Smooth muscle cell (in vitro differentiated cells): ENCODE measurements around the gene ZNF511. TPM values are rescaled to one million over a fixed set of nuclear protein-coding genes. Genes with fewer than 3 reads are reported as not detected.

ENCODE experiments used
- DNase-seq: peaks from one replicate; lab custom pipeline; 2025; ENCODE audit not compliant: unreplicated experiment; lab: John Stamatoyannopoulos, UW
- H2AFZ ChIP-seq: fragments of 200-600 bp; sonication (generic); 2 replicates; pipeline ENCODE4 v1.6.0; 2016; ENCODE audit warnings: antibody characterized with exemption, low read depth, mild to moderate bottlenecking
- H3F3A ChIP-seq: fragments of 200-600 bp; sonication (generic); 2 replicates; pipeline ENCODE4 v1.6.0; 2017; ENCODE audit warnings: antibody characterized with exemption, low read depth
- H3K27ac ChIP-seq: fragments of 200-600 bp; sonication (generic); 2 replicates; pipeline ENCODE4 v1.5.1; 2016; ENCODE audit warnings: low read depth, mild to moderate bottlenecking
- H3K27me3 ChIP-seq: fragments of 200-600 bp; sonication (generic); 2 replicates; pipeline ENCODE4 v1.6.1; 2016; ENCODE audit warnings: low read depth, mild to moderate bottlenecking
- H3K36me3 ChIP-seq: fragments of 200-600 bp; sonication (generic); 2 replicates; pipeline ENCODE4 v1.5.1; 2016; ENCODE audit warnings: low read depth
- H3K4me1 ChIP-seq: fragments of 200-600 bp; sonication (generic); 2 replicates; pipeline ENCODE4 v1.5.1; 2016; ENCODE audit warnings: low read depth
- H3K4me2 ChIP-seq: fragments of 200-600 bp; sonication (generic); 2 replicates; pipeline ENCODE4 v1.6.0; 2016; ENCODE audit warnings: mild to moderate bottlenecking
- H3K4me3 ChIP-seq: fragments of 200-600 bp; sonication (generic); 2 replicates; pipeline ENCODE4 v1.5.1; 2016; ENCODE audit warnings: mild to moderate bottlenecking
- H3K79me2 ChIP-seq: fragments of 200-600 bp; sonication (generic); 2 replicates; pipeline ENCODE4 v1.6.0; 2016; ENCODE audit warnings: low read depth, mild to moderate bottlenecking
- H3K9ac ChIP-seq: fragments of 200-600 bp; sonication (generic); 2 replicates; pipeline ENCODE4 v1.6.0; 2016; ENCODE audit warnings: low read depth
- H3K9me3 ChIP-seq: fragments of 200-600 bp; sonication (generic); replicated peaks from 2 replicates; pipeline ENCODE4 v1.5.1; 2016; ENCODE audit warnings: low read depth
- H4K20me1 ChIP-seq: fragments of 200-600 bp; sonication (generic); 2 replicates; pipeline ENCODE4 v1.6.0; 2016; ENCODE audit warnings: low read depth
- WGBS: methylation state at CpG from one replicate; pipeline ENCODE4 v1.1.7; 2016; ENCODE audit warnings: low lambda C conversion rate; 5-methylcytosine and 5-hydroxymethylcytosine counted together
- polyA plus RNA-seq: library from polyadenylated mRNA; unstranded; fragments of >200 nt; fragmentation: Nextera tagmentation; extraction: Ambion mirVana; gene quantifications from 2 replicates; pipeline ENCODE4 v1.2.1, GENCODE V29; 2016
- total RNA-seq: library from RNA; depleted of rRNA; stranded (reverse); fragments of >200 nt; gene quantifications from 2 replicates; pipeline ENCODE4 v1.2.3, GENCODE V29; 2014
- TF ChIP-seq, protein P1 (sequence below): fragments of 200-600 bp; sonication (generic); IDR thresholded peaks from 2 replicates; pipeline ENCODE4 v1.5.1; 2017; ENCODE audit warnings: borderline replicate concordance, mild to moderate bottlenecking, antibody characterized with exemption; ENCODE audit not compliant: insufficient read depth, poor library complexity, severe bottlenecking

ZNF511 gene
- total and polyA plus RNA-seq, 2 experiments from 2014 or later, result 20.0 to 52.3 TPM

DNA sequence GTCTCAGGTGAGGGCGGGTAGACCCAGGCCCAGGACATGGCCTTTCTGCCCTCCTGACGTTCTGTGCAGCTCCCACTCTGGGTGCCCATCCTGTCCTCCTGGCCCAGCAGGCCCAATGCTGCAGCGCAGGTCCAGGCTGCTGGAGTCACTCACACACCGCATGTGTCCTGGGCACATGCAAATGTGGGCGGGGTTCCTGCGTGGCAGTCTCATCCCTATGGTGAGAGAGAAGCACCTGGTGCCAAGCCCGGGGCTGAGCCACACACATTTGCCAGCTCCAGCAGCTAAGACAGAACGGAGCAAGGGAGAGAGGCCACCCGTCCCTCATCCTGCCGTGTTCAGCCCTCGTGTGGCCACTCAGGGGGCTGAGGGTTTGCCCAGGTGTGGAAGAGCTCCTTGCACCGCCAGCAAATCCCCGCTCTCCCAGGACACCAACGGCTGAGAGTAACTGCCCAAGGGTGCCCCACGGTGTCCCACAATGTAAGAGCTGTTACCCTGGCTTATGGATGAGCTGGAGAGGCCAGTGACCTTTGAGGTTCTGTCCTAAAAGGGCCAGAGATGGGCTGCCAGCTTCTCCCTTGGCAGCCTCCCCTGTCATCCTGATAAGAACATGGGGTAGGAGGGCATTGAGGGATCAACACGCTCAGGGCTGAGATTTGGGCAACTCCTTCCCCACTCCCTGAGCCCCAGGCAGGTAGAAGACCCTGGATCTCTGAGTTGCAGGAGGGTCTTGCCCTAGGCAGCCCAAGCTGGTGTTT is 44.7 kb downstream of the ZNF511 start:
- Histone ChIP-seq H3K4me3 (no peak overlapping the region), H3K4me1 (no peaks in the 10 kb centered on the region), H2AFZ (no peak overlapping the region), H3K9ac (no peak overlapping the region), H3K9me3 (no peaks in the 10 kb centered on the region), H3F3A (no peaks in the 10 kb centered on the region), H4K20me1 (peaks cover 19% of the 10 kb centered on the region), H3K36me3 (no peaks in the 10 kb centered on the region), H3K27me3 (no peaks in the 10 kb centered on the region), H3K4me2 (no peak overlapping the region), H3K79me2 (no peaks in the 10 kb centered on the region), H3K27ac (no peak overlapping the region)
- 85% methylated on average over 16 of the region's 16 CpGs for WGBS
- TF ChIP-seq, protein P1, sequence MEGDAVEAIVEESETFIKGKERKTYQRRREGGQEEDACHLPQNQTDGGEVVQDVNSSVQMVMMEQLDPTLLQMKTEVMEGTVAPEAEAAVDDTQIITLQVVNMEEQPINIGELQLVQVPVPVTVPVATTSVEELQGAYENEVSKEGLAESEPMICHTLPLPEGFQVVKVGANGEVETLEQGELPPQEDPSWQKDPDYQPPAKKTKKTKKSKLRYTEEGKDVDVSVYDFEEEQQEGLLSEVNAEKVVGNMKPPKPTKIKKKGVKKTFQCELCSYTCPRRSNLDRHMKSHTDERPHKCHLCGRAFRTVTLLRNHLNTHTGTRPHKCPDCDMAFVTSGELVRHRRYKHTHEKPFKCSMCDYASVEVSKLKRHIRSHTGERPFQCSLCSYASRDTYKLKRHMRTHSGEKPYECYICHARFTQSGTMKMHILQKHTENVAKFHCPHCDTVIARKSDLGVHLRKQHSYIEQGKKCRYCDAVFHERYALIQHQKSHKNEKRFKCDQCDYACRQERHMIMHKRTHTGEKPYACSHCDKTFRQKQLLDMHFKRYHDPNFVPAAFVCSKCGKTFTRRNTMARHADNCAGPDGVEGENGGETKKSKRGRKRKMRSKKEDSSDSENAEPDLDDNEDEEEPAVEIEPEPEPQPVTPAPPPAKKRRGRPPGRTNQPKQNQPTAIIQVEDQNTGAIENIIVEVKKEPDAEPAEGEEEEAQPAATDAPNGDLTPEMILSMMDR, result no peak
- DNase-seq, result no peak

DNA sequence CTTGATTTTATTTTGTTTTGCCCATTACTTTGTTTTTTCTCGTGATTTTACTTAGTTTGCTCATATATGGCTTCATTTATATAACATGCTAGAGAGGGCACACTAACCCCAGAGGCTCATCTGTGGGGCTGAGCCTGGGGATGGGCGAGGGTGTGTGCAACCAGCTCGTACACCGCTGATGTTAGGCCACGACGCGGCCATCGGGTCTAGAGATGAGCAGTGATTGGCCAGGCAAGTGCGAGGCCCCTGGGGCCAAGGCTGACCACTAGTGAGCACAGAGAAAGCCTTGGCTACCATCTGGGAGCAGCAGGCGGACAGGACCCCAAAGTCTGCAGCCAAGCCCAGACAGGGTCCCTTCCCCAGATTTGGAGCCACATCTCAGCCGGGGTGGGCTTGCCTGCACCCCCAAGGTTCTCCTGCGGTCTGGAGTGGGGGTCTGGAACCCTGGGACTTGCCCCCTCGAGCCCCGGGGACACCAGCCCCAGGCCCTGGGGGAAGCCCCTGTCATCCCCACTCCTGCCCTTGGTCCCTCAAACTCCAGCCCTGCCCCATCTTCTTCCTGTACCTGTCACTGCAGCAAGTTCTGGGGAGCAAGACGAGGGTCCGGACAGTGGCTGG is 45.4 kb downstream of the ZNF511 start:
- H3K4me3 ChIP-seq, result no peak overlapping the region
- no peaks in the 10 kb centered on the region for H3K4me1 ChIP-seq
- no peaks in the 10 kb centered on the region for H3K79me2 ChIP-seq
- no peaks in the 10 kb centered on the region for H3K9me3 ChIP-seq
- H3K4me2 ChIP-seq, result no peak overlapping the region
- no peak overlapping the region for H3K27ac ChIP-seq
- no peaks in the 10 kb centered on the region for H3F3A ChIP-seq
- H3K9ac ChIP-seq, result no peak overlapping the region
- peaks cover 19% of the 10 kb centered on the region for H4K20me1 ChIP-seq
- WGBS, result 90% methylated on average over 13 of the region's 16 CpGs
- no peaks in the 10 kb centered on the region for H3K36me3 ChIP-seq
- H3K27me3 ChIP-seq, result no peaks in the 10 kb centered on the region
- H2AFZ ChIP-seq, result no peak overlapping the region
- no peak for DNase-seq
- TF ChIP-seq, protein P1, result no peak

DNA sequence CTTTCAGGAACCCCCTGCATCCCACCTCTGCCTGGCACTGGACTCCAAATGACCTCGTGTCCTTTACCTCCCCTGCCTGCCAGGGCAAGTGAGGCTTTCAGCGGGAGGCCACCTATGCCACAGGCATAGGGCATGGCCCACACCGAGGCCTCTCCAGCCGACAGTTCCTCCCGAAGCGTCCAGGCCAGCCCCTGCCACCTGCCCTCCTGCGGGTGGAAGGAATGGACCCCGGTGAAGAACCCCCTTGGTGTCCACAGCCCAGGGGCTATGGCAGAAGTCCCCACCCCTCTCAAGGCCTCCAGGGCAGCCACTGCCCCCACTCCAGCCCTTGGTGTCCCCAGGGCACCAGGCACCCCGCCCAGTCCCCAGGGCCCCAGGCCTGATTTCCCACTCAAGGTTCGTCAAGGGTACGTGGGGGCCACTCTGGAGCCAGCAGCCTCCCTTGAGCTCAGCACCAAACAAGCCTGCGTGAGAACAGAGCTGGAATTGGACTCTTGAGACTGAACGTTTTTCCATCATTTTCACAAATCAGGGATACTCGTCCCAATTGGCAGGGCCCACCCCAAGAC is 46.0 kb downstream of the ZNF511 start:
- H3K79me2 ChIP-seq, result no peaks in the 10 kb centered on the region
- H2AFZ ChIP-seq, result no peak overlapping the region
- H3K4me2 ChIP-seq, result no peak overlapping the region

More for the DNA sequence above, 46.0 kb downstream of the ZNF511 start:
- H3K27me3 ChIP-seq, result no peaks in the 10 kb centered on the region
- H3K4me3 ChIP-seq, result no peak overlapping the region
- WGBS, result 95% methylated on average over 14 of the region's 14 CpGs
- H3K36me3 ChIP-seq, result no peaks in the 10 kb centered on the region
- no peaks in the 10 kb centered on the region for H3K9me3 ChIP-seq
- peaks cover 19% of the 10 kb centered on the region for H4K20me1 ChIP-seq
- H3K9ac ChIP-seq, result no peak overlapping the region
- no peak for DNase-seq
- TF ChIP-seq, protein P1, result no peak
- H3K27ac ChIP-seq, result no peak overlapping the region
- H3F3A ChIP-seq, result no peaks in the 10 kb centered on the region
- H3K4me1 ChIP-seq, result no peaks in the 10 kb centered on the region
